Measurements from ENCODE around the gene CBY3. TPM values are rescaled to one million over a fixed set of nuclear protein-coding genes. Genes with fewer than 3 reads are reported as not detected.
"Not testable (repeated sequence)": the region's sequence is repeated elsewhere in the genome, so short reads cannot be mapped to it uniquely, and the experiment has no call there.

CBY3 gene
- total RNA-seq, 2 donors from 2014 or later = not detected

DNA sequence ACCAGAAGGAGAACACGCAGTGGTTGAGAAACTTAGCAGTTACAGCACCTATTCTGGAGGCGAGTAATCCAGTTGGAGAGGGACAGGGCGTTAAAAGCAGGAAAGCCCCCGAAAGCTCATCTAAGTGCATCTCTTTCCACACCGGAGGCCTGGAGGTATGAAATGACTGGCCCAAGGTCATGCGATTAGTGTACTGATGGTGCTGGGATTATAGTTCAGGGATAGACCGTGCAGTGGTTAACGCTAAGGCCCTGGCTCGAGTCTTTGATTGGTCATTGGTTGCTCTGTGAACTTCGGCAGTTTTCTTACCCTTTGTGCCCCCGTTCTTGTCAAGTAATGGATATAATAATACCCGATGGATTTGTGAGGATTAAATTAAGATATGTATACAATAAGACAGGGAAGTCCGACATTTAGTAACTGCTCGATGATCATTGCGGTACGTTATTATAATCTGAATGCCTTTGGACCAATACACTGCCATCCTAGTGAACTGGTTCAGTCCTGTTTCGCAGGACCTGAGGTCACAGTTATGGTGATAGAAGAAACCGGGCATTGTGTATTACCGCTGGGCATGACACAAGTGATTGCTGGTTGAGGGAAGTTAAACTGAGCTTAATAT, 18.9 kb upstream of the CBY3 start:
- no peaks in the 10 kb centered on the region for H3K27me3 ChIP-seq (ENCODE audit: control insufficient read depth, insufficient read depth, low read length, poor library complexity, severe bottlenecking)
- H3K9ac ChIP-seq (ENCODE audit: extremely low read depth, low read length, poor library complexity, severe bottlenecking) = peak overlapping the region; percentile 98
- no peaks in the 10 kb centered on the region for H3K9me3 ChIP-seq (ENCODE audit: control insufficient read depth, low read length)
- Mint-ChIP-seq H3K9me3 (no peaks in the 10 kb centered on the region), H3K4me1 (peaks cover 10% of the 10 kb centered on the region), H3K4me3 (peak overlapping the region; percentile 97), H3K27me3 (ENCODE audit: insufficient read depth) (peaks cover 1% of the 10 kb centered on the region), H3K36me3 (ENCODE audit: low read depth) (peaks cover 34% of the 10 kb centered on the region), H3K27ac (peak overlapping the region; percentile 98)
- H3K36me3 ChIP-seq (ENCODE audit: control insufficient read depth, insufficient read depth, low read length) = peaks cover 40% of the 10 kb centered on the region
- TF ChIP-seq, protein P1, sequence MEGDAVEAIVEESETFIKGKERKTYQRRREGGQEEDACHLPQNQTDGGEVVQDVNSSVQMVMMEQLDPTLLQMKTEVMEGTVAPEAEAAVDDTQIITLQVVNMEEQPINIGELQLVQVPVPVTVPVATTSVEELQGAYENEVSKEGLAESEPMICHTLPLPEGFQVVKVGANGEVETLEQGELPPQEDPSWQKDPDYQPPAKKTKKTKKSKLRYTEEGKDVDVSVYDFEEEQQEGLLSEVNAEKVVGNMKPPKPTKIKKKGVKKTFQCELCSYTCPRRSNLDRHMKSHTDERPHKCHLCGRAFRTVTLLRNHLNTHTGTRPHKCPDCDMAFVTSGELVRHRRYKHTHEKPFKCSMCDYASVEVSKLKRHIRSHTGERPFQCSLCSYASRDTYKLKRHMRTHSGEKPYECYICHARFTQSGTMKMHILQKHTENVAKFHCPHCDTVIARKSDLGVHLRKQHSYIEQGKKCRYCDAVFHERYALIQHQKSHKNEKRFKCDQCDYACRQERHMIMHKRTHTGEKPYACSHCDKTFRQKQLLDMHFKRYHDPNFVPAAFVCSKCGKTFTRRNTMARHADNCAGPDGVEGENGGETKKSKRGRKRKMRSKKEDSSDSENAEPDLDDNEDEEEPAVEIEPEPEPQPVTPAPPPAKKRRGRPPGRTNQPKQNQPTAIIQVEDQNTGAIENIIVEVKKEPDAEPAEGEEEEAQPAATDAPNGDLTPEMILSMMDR (conservative IDR thresholded peaks at IDR 0.05) = no peak
- no peak for DNase-seq
- 10 to 12% methylated on average over 16 to 19 of the region's 19 CpGs for WGBS, 2 experiments (ENCODE audit: insufficient coverage in 1 of 2, insufficient read length in 1 of 2)
- no peaks in the 10 kb centered on the region for H3K4me1 ChIP-seq (ENCODE audit: control insufficient read depth, insufficient read depth, low read length)
- H3K4me3 ChIP-seq (ENCODE audit: low read length) = peak overlapping the region; percentile 99
- peak overlapping the region; percentile 95 for H3K27ac ChIP-seq (ENCODE audit: low read depth, low read length)

DNA sequence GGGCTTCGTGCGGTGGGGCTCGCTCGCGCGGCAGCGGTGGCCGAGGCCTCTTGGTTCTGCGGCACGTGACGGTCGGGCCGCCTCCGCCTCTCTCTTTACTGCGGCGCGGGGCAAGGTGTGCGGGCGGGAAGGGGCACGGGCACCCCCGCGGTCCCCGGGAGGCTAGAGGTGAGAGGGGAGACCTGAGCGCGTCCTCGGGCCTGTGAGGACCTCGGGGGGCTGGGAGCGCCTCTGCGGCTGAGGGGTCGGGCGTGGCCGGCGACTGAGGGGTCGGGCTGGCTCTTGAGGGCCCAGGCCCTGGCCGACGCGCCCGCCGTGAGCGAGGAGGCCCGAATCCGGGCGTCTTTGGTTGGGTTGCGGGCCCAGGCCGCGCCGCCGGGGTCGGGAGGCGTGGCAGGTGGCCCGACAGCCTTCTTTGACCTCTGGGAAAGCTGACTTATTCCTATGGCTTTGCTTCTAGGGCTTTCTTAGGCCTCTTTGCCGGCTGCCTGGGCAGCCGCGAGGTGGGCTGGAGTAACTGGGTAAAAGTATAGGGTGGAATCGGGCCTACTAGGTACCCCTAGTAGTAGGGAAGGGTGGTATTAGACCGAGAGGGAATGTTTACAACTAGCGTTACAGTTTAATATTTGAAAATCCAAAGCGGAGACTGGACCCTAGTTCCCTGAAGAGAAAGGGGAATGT, 18.2 kb upstream of the CBY3 start, which contains the start of gene CANX:
Gene CANX, plus strand, starts transcription at position 33 of the 681 bp plus-strand sequence. CDS start 6,715 bp downstream, outside the sequence.
- peak within 1 kb of the TSS; percentile 97 for H3K27ac ChIP-seq (ENCODE audit: low read depth, low read length)
- H3K4me1 Mint-ChIP-seq = peaks cover 10% of the 10 kb centered on the region
- no peaks in the 10 kb centered on the region for H3K9me3 ChIP-seq (ENCODE audit: control insufficient read depth, low read length)
- H3K9me3 Mint-ChIP-seq = no peaks in the 10 kb centered on the region
- H3K27me3 ChIP-seq (ENCODE audit: control insufficient read depth, insufficient read depth, low read length, poor library complexity, severe bottlenecking) = no peaks in the 10 kb centered on the region
- H3K36me3 Mint-ChIP-seq (ENCODE audit: low read depth) = peaks cover 34% of the 10 kb centered on the region
- H3K4me1 ChIP-seq (ENCODE audit: control insufficient read depth, insufficient read depth, low read length) = no peaks in the 10 kb centered on the region
- DNase-seq = no peak
- H3K27ac Mint-ChIP-seq = peak within 1 kb of the TSS; percentile 100
- peak within 1 kb of the TSS; percentile 99 for H3K4me3 ChIP-seq (ENCODE audit: low read length)
- H3K27me3 Mint-ChIP-seq (ENCODE audit: insufficient read depth) = peaks cover 1% of the 10 kb centered on the region
- H3K36me3 ChIP-seq (ENCODE audit: control insufficient read depth, insufficient read depth, low read length) = peaks cover 37% of the 10 kb centered on the region
- H3K4me3 Mint-ChIP-seq = peak within 1 kb of the TSS; percentile 97
- 0% methylated on average over 17 to 58 of the region's 58 CpGs for WGBS, 2 experiments (ENCODE audit: insufficient coverage in 1 of 2, insufficient read length in 1 of 2)
- peak within 1 kb of the TSS; percentile 98 for H3K9ac ChIP-seq (ENCODE audit: extremely low read depth, low read length, poor library complexity, severe bottlenecking)
- TF ChIP-seq, protein P1 (conservative IDR thresholded peaks at IDR 0.05) = no peak

DNA sequence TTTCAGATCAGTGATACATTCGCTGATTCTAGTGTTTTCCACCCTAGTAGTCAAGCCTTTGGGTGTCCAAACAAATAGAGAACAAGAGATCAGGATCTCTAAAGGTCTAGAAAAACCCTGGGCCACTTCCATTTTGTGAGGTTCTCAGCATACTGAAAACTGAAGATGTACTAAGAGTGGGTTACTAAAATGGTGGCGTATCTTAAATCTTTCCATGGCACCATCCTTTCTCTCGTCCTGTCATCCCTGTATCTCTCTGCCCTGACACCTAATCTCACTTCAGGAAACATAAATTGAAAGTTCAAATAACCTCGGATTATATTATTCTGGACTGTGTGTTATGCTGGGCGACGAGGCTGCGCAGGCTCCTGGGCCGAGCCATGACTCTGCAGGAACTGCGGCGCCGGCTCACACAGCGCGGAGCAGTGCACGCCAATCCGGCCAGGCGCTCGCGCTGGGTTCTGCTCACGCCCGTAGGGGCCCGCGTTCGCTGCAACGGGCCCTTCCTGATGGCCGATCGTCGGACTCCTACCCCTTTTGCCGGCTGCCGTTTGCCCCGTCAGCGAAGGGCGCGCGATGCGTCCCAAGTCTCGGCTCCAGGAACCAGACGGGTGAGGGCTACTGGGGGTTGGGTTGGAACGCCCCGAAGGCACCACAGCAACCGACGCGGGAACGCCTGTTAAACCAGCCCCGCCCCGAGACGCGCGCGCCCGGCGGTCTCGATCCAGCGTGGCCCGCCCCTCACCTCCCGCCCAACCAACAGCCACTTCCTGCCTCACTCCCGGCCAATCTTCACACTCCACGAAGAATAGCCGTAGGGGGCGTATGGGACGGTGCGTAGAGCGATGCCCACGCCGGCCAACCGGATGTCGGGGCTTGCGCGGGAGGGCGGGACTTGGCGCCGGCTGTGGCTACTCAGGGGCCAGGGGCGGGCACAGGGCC, 17.4 kb upstream of the CBY3 start:
- peaks cover 29% of the 10 kb centered on the region for H3K36me3 ChIP-seq (ENCODE audit: control insufficient read depth, insufficient read depth, low read length)
- peak overlapping the region; percentile 97 for H3K27ac ChIP-seq (ENCODE audit: low read depth, low read length)
- DNase-seq = peak; percentile 100
- H3K4me3 Mint-ChIP-seq = peak overlapping the region; percentile 97
- no peaks in the 10 kb centered on the region for H3K4me1 ChIP-seq (ENCODE audit: control insufficient read depth, insufficient read depth, low read length)
- H3K9ac ChIP-seq (ENCODE audit: extremely low read depth, low read length, poor library complexity, severe bottlenecking) = peak overlapping the region; percentile 98
- H3K4me3 ChIP-seq (ENCODE audit: low read length) = peak overlapping the region; percentile 99
- no peaks in the 10 kb centered on the region for H3K9me3 ChIP-seq (ENCODE audit: control insufficient read depth, low read length)
- H3K36me3 Mint-ChIP-seq (ENCODE audit: low read depth) = peaks cover 26% of the 10 kb centered on the region
- TF ChIP-seq, protein P1 (conservative IDR thresholded peaks at IDR 0.05) = no peak
- H3K4me1 Mint-ChIP-seq = peaks cover 4% of the 10 kb centered on the region
- peak overlapping the region; percentile 100 for H3K27ac Mint-ChIP-seq
- no peaks in the 10 kb centered on the region for H3K9me3 Mint-ChIP-seq
- H3K27me3 Mint-ChIP-seq (ENCODE audit: insufficient read depth) = peaks cover 1% of the 10 kb centered on the region
- no peaks in the 10 kb centered on the region for H3K27me3 ChIP-seq (ENCODE audit: control insufficient read depth, insufficient read depth, low read length, poor library complexity, severe bottlenecking)
- 3 to 5% methylated on average over 37 to 72 of the region's 72 CpGs for WGBS, 2 experiments (ENCODE audit: insufficient coverage in 1 of 2, insufficient read length in 1 of 2)

DNA sequence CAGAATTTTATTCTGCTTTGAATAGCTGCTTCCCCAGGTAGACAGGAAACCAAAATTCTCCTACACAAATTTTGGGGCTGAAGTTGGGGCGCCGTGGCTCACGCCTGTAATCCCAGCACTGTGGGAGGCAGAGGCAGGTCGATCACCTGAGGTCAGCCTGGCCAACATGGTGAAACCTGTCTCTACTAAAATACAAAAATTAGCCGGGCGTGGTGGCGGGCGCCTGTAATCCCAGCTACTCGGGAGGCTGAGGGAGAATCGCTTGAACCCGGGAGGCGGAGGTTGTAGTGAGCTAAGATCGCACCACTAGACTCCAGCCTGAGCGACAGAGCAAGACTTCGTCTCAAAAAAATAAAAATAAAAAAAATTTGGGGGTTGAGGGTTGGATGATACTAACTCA, 16.7 kb upstream of the CBY3 start:
- not testable (repeated sequence) for H3K27me3 Mint-ChIP-seq (ENCODE audit: insufficient read depth); H3K4me1 Mint-ChIP-seq; H3K27ac Mint-ChIP-seq; H3K9me3 ChIP-seq (ENCODE audit: control insufficient read depth, low read length); DNase-seq; H3K27me3 ChIP-seq (ENCODE audit: control insufficient read depth, insufficient read depth, low read length, poor library complexity, severe bottlenecking); H3K9me3 Mint-ChIP-seq; H3K4me1 ChIP-seq (ENCODE audit: control insufficient read depth, insufficient read depth, low read length)
- H3K27ac ChIP-seq (ENCODE audit: low read depth, low read length) = peak overlapping the region; percentile 97
- Mint-ChIP-seq H3K4me3 (peak overlapping the region; percentile 97), H3K36me3 (ENCODE audit: low read depth) (peaks cover 19% of the 10 kb centered on the region)
- peak overlapping the region; percentile 83 for H3K4me3 ChIP-seq (ENCODE audit: low read length)
- H3K9ac ChIP-seq (ENCODE audit: extremely low read depth, low read length, poor library complexity, severe bottlenecking) = peak overlapping the region; percentile 94
- WGBS, 2 experiments (ENCODE audit: insufficient coverage in 1 of 2, insufficient read length in 1 of 2) = 93 to 98% methylated on average over 9 to 13 of the region's 15 CpGs
- peaks cover 22% of the 10 kb centered on the region for H3K36me3 ChIP-seq (ENCODE audit: control insufficient read depth, insufficient read depth, low read length)
